Panc1 (cell line): ENCODE measurements around the gene CRISPLD2.

ENCODE experiments used
- CTCF ChIP-seq: fragments of 450-650 bp; IDR thresholded peaks from 2 replicates; pipeline ENCODE4 v1.5.1; 2017; ENCODE audit warnings: mild to moderate bottlenecking
- POLR2AphosphoS5 ChIP-seq: IDR thresholded peaks from 2 replicates; pipeline ENCODE4 v1.6.1; 2012; ENCODE audit warnings: mild to moderate bottlenecking, low read depth, low read length, moderate library complexity
- REST ChIP-seq, 2 experiments: IDR thresholded peaks; 2 replicates each; pipeline ENCODE4 v1.6.1; 2011 to 2012; ENCODE audit warnings: low read depth in 2 of 2, control low read depth in 1 of 2, low read length in 1 of 2, mild to moderate bottlenecking in 1 of 2, moderate library complexity in 1 of 2; ENCODE audit not compliant: insufficient read depth in 1 of 2
- SIN3A ChIP-seq: IDR thresholded peaks from 2 replicates; pipeline ENCODE4 v1.6.1; 2012; ENCODE audit warnings: low read depth, mild to moderate bottlenecking, low read length, moderate library complexity, borderline replicate concordance; ENCODE audit not compliant: insufficient read depth
- TCF7L2 ChIP-seq: IDR thresholded peaks from 2 replicates; pipeline ENCODE4 v1.6.1; 2011; ENCODE audit warnings: mild to moderate bottlenecking, low read depth, low read length, inconsistent platforms

- TF ChIP-seq CTCF (no peak), REST (IDR thresholded peaks at IDR 0.05; ENCODE audit: insufficient read depth in 1 of 2, low read depth in 2 of 2, low read length in 1 of 2) (no peak), SIN3A (no peak), TCF7L2 (no peak), POLR2AphosphoS5 (no peak)
Measured at GRCh38 chr16:84953190-84953746, 133.5 kb downstream of the CRISPLD2 start.
